RCC 7860 (cell line): Measurements from ENCODE around the gene SRF.

ENCODE experiments used
- DNase-seq: peaks from one replicate; pipeline ENCODE4 v3.0.0-alpha.2; 2015; ENCODE audit warnings: low spot score
- FAIRE-seq: peaks from 2 replicates; lab custom pipeline; 2012; peaks lifted over from hg19 to GRCh38; lab: Jason Lieb, UNC

The SRF gene

DNA sequence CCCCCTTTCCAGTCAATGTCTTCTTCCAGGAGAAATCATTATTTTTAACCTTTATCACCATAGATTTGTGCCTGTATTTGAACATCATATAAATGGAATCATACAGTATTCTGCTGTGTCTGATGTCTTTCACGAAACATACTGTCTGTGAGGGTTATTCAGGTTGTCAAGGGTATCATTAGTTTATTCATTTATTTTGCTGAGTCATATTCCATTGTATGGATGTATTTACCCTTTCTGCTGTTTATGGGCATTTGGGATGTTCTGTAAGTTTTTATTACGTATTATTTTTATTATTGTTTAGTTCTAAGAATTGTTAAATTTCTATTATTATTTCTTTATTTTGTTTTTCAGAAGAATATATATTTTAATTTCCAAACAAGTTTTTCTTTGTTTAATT is 36.2 kb downstream of the SRF start:
- DNase-seq (no peak), FAIRE-seq (no peak)

DNA sequence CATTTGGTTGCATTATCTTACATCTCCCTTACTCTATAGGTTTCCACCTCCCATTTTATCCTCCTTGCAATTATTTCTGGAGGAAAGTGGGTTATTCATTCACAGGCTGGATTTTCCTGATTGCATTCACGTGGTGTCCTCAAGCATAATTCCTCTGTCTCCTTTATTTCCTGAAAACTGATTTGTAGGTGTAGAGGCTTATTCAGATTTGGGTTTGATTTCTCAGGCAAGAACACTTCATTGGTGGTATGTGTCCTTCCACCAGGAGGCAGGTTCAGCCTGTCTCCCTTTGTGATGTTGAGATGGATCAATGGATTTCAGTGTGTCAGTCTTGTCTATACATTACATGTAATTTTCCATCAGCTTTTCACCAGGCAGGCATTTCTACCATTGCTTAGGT is 40.9 kb downstream of the SRF start:
- FAIRE-seq: no peak

DNA sequence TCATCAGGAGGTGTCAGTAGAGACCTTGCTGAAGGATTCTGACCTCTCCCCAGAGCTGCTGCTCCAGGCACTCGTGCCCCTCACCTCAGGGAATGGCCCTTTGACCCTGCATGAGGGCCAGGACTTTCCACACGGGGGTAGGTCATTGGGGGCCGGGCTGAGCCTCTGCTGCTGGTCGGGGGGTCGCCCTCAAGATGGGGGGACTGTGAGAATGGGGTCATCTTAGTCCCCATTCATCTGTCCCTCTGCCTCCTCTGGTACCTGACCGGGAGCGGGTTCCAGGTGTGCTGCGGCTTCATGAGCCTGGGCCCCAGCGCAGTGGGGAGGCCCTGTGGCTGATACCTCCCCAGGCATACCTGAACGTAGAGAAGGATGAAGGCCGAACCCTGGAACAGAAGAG is 42.4 kb downstream of the SRF start:
- FAIRE-seq (no peak), DNase-seq (no peak)

More for the DNA sequence above, 40.9 kb downstream of the SRF start:
- no peak for DNase-seq

DNA sequence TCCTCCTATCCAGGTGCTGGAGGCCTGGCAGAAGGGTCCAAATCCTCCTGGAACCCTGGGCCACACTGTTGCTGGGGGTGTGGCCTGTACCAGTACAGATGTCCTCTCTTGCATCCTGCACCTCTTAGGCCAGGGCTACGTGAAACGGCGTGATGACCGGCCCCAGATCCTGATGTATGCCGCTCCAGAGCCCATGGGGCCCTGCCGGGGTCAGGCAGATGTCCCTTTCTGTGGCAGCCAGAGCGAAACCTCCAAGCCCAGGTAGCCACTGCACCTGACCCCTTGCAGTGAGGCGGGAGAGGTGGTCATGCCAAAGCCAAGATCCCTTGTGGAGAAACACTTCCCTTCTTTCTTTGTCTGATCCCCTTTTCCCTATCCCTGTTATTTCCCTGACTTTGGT is 44.0 kb downstream of the SRF start:
- no peak for DNase-seq
- FAIRE-seq: no peak

DNA sequence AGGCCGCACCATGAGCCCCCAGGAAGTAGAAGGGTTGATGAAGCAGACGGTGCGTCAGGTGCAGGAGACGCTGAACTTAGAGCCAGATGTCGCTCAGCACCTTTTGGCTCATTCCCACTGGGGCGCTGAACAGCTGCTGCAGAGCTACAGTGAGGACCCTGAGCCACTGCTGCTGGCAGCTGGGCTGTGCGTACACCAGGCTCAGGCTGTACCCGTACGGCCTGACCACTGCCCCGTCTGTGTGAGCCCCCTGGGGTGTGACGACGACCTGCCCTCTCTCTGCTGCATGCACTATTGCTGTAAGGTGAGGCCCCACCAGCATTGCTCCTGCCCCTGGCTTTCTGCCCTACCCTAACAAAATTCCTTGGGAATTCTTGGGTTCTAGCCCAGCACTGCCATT is 45.1 kb downstream of the SRF start:
- FAIRE-seq (no peak), DNase-seq (no peak)

DNA sequence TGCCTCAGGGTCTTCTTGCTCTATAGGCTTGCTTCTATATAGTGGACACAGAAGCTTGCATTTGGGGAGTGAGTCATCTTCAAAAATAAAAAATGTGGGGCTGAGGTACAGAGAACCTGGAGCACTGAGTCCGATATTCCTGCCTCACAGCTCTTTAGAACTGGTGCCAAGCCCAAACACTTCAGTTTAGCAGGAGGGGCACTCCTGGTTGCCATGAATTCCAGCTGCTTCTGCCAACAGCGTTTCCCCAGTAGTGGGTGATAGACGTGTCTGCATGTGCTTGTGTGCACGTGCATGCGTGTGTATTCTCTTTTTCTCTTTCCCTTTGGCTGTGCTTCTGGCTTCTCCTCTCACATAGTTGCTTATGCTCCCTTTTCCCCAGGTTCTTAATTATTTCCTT is 46.3 kb downstream of the SRF start:
- FAIRE-seq (no peak), DNase-seq (no peak)

DNA sequence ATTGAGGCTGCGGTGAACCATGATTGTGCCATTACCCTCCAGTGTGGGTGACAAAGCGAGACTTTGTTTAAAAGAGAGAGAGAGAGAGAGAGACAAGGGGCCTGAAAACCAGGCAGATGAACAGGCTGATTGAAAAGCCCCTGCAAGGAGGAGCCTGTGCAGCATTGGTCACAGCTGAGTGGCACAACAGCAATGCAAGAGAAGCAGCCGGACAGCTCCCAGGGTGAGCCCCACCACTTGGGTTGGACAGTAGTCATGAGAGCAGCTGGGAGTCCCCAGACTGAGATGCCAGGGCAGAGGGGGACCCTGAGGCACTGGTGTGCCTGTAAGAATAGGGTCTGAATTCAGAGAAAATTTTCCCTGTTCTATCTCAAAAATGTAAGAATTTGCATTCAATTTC is 48.0 kb downstream of the SRF start:
- DNase-seq (no peak), FAIRE-seq (no peak)

DNA sequence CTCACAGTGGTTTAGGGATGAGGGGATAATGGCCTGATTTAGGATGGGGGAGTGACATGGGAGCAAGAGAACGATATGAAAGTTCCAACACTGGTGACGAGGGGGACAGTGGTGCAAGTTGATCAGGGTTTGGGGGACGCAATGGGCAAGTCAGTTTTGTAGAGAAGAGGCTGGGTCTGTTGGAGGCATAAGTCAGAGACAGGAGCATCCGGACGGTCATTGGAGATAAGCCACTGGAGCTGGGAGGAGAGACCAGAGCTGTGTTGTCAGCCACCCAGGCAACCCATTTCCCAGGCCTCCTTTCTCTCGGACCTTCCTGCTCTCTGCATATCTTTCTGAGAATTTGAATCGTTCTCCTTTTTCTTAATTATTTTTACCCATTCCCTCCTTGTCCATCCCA is 48.7 kb downstream of the SRF start:
- FAIRE-seq (no peak), DNase-seq (no peak)

DNA sequence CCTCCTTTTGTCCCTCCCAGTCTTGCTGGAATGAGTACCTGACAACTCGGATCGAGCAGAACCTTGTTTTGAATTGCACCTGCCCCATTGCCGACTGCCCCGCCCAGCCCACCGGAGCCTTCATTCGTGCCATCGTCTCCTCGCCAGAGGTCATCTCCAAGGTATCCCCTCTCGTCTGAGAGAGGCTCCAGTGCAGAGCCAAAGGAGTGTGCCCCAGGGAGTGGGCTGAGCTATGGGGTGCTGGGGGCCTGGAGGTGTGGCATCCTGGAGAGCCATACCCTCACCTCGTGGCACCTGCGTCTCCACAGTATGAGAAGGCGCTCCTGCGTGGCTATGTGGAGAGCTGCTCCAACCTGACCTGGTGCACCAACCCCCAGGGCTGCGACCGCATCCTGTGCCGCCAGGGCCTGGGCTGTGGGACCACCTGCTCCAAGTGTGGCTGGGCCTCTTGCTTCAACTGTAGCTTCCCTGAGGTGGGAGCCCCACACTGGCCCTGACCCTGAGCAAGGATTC is 49.4 kb downstream of the SRF start:
- DNase-seq (no peak), FAIRE-seq (no peak)

DNA sequence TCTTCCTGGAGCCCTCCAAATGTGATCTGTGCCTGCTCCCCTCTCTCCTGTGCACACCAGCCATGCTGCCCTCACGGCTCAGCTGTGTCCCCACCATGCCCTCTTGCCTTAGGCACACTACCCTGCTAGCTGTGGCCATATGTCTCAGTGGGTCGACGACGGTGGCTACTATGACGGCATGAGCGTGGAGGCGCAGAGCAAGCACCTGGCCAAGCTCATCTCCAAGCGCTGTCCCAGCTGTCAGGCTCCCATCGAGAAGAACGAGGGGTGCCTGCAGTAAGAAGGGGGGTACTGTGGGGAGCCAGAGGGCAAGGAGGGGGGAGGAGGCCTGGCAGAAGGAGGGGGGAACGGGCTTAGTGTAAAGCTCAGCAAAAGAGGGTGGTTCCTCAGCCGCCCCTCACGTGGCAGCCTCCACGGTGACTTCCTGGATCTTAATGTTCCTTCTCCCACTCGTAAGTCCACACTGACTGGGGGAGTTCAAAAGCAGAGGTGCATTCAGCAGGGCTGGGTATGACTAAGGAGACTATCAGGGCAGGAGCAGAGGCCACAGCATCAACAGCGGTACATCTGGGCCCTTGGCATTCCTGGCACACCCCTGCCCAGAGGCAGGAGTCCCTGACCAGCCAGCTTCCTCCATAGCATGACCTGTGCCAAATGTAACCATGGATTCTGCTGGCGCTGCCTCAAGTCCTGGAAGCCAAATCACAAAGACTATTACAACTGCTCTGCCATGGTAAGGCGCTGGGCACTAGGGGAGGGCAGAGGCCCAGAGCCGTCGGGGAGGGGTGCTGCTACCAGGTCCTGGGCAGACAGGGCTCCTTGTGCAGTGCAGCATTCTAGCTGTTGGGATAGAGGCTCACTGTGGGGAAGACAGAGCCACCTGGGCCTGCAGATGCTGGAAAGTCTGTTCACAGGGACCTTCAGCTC is 50.2 kb downstream of the SRF start:
- FAIRE-seq (no peak), DNase-seq (no peak)

DNA sequence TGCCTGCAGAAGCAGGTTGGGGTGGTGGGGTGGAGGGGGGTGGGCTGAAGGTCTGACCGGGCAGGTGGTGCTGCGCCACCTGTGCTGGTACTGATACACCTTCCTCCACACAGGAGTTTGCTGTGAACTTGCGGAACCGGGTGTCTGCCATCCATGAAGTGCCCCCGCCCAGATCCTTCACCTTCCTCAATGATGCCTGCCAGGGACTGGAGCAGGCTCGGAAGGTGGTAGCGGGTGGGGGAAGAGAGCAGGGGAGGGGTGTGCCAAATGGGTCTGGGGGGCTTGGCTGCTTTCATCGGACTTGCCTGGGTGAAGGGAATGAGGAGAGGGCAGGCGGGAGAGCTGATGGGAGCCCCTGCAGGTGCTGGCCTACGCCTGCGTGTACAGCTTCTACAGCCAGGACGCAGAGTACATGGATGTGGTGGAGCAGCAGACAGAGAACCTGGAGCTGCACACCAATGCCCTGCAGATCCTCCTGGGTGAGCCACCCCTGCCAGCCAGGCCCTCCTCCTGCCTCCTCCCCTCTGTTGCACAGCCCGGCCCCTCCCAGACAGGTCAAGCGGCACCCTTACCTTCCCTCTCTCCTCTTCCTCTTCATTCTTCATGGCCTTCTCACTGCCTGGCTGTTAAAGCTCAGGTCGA is 51.5 kb downstream of the SRF start:
- FAIRE-seq (no peak), DNase-seq (no peak)

DNA sequence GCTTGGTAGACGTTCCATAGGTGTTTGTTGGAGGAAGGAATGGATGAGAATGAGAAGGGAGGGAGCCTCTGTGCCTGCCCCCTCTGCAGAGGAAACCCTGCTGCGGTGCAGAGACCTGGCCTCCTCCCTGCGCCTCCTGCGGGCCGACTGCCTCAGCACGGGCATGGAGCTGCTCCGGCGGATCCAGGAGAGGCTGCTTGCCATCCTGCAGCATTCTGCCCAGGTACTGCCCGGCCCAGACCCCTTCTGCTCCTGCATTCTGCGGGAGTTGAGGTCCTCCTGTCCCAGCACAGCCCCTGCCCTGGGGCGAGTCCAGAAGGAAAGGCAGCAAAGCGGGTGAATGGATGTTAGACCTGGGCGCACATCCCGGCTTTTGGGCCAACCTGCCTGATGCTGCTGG is 52.1 kb downstream of the SRF start:
- FAIRE-seq (no peak), DNase-seq (no peak)

DNA sequence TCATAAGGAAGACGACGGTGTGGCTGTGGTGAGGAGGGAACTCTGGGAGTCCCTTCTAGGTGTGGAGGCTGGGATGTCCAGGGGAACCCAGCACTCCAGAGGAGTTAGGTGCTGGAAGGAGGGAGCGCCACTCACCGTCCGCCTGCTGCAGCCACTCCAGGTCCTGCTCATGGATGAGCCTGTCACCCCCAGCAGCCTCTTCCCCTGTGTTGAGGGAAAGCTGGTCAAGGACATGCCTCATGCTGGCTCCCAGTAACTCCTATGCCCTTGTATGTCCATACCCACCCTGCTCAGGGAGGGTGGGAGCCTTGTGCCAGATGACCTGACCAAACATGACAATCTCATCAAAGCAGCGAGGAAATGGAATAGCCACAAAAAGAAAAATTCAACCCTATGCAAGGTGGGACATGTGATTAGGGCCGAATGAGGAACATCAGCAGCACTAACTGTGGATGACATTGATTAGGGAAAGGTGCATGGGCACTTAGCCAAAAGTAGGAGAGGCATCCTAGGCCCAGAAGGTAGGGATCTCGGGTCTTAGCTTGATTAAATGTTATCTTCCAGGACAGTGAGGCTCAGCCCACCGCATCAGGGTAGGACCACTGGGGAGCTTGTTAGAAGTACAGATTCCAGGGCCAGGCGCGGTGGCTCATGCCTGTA is 55.3 kb downstream of the SRF start:
- no peak for DNase-seq
- FAIRE-seq: no peak

DNA sequence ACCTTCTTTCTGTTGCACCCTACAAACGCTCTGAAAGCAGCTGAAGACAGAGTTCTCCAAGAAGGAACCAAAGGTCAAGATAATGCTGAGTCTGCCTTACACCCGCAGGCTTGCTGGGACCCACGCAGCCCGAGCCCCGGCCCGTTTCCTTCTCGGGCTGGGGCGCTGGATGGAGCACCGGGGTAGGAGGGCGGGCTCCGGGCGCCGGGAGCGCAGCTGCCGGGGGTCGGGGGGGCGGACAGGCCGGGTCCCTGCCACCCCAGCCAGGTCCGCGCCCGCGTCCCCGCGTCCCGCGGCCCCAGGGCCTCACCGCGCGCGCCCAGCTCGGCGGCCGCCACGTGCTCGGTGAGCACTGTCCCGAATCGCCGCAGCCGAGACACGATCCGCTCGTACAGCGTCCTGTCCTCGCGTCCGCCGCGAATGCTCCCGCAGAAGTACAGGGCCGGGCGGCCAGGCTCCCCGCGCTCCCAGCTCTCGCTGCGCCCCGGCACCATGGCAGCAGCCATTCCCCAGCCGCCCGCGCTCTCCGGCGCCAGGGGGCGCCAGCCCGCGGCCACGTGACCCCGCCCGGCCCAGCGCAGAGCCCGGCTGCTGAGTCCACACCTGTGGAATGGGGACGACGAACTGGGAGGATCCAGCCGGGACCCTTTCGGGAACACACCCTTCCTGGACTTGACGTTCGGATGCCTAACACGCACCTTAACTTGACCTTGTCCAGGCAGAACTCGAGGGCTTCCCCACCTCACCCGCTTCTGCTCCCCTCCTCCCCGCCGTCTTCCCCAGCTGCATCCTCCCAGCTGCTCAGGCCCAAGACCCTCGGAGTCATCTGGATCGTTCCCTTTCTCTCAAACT is 58.1 kb downstream of the SRF start, which contains the start of gene DNPH1:
Gene DNPH1, minus strand, starts transcription at position 531 of the 852 bp plus-strand sequence. Its CDS starts 25 bp downstream, at position 506.
- FAIRE-seq (no peak), DNase-seq (peak; percentile 11)

DNA sequence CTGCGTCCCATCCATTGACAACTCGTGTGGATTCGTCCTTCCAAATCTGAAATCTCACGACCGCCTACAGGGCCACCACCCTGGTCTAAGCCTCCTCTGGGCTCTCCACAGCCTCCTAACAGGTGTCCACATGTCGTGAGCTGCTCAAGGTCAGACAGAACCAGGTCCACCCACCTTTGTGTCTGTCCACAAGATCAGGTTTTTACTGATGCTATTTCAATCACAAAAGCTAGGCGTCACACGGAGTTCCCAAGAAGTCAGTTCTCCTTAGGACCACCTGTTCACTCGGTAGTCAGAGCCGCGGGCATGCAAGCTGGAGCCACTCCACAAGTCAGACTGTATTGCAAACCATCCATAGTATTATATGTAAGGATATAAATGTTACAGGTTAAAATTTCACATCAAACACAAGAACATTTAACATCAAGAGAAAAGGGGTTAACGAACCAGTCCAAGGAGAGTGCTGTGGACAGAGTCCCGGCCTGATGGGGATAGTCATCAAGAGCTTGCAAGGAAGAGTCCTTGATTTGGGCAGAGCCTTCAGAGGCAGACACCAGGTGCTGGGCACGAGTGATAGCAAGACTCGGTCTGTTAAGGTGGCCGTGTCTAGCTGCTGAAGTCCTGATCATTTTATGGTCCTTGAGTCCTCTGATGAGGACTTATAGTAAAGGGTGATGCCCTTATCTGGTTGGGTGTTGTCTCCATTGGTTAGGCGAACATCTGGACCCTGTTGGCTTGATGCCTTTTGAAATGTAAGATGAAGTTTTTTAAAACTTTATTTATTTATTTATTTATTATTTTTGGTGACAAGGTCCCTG is 58.9 kb downstream of the SRF start:
- DNase-seq (no peak), FAIRE-seq (no peak)

DNA sequence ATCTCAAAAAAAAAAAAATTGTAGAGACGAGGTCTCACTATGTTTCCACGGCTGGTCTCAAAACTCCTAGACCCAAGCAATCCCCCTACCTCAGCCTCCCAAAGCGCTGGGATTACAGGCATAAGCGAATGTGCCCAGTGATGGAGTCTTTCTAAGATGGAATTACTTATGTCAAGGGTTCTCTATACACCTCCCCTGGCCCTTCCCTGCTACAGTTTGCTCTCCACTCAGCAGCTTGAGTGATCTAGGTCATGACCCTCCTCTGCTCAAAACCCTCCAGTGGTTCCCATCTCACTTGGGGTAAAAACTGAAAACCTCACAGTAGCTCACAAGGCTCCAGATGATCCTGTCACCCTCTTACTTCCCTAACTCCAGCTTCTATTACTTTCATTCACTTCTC is 60.0 kb downstream of the SRF start:
- FAIRE-seq (no peak), DNase-seq (no peak)
